ENCODE results near the gene EIF4G2.

Gene EIF4G2

GRCh38 chr11:10778217-10778970 is 30.3 kb downstream of the EIF4G2 start:
- no peak for DNase-seq (ENCODE audit: low read depth, low spot score)
- H3K27ac ChIP-seq: no peak overlapping the region

DNA sequence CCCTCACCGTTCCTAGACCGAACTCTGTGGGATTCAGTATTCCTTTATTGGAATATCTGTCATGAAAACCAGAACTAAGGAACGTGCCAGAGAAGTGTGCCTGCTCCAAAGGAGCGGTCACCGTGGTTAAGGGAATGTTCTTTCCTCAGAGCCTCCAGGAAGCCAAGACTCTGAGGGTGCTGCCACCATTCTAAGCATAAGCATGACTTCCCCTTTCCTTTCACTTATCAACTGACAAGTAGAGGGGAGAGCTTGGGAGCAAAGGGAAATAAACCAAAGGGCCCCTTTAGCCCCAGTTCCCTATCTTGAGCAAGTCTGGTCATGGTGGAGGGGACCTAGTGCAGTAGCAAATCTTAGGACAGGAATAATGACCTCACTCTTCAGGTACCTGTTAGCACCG is 30.9 kb downstream of the EIF4G2 start:
- no peak for DNase-seq (ENCODE audit: low read depth, low spot score)
- no peak overlapping the region for H3K27ac ChIP-seq

- DNase-seq (ENCODE audit: low read depth, low spot score): no peak
- H3K27ac ChIP-seq: no peak overlapping the region
Observed at GRCh38 chr11:10777393-10777793, 31.3 kb downstream of the EIF4G2 start.

DNA sequence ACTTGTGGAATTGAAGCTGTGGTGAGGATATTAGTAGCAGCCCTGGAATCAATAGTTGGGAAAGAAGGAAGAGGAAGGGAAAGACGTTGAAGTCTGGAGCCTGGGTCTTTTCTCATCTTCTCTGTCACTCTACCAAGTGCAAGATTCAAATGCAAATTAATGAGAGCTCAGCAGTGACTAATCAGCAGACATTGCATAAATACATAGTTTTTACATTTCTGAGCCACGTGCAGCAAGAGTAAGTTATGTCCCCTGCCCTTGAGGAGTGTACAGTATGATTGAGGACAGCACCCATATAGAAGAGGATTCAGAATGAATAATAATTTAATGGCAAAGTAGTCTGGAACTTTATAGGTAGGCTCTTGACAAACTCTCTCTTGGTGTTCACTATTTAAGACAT is 33.9 kb downstream of the EIF4G2 start:
- DNase-seq (ENCODE audit: low read depth, low spot score): no peak
- H3K27ac ChIP-seq: no peak overlapping the region

- H3K27ac ChIP-seq: no peak overlapping the region
- DNase-seq (ENCODE audit: low read depth, low spot score): no peak
Observed at GRCh38 chr11:10771457-10771856, 37.3 kb downstream of the EIF4G2 start.

DNA sequence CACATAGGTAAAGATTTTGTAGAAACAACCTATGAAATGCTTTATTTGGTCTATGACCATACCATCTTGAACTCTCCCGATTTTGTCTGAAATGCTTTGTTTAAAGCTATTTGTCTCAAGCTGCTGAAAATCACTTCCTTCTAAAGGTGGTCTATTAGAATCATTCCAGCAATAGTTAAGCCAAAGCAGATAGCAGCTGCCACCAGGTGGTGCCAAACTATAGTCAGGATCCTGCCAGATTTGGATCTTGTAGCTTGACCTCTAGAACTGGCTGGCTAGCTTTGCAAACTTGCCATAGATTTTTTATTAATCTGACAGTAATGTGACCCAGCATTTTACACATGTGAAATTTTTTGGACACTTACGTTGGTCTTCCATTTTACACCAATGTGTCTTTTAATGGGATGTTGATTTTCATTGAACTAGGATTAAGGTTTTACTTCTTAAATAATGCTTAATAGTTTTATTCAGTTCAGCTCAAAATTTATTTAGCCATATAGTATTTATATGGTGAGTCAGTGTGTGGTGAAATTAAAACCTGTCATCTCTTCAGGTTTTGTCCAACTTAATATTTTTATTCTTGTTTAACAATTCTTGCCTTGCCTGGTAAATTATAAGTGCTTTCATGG is 38.0 kb downstream of the EIF4G2 start:
- DNase-seq (ENCODE audit: low read depth, low spot score): no peak
- no peak overlapping the region for H3K27ac ChIP-seq

DNA sequence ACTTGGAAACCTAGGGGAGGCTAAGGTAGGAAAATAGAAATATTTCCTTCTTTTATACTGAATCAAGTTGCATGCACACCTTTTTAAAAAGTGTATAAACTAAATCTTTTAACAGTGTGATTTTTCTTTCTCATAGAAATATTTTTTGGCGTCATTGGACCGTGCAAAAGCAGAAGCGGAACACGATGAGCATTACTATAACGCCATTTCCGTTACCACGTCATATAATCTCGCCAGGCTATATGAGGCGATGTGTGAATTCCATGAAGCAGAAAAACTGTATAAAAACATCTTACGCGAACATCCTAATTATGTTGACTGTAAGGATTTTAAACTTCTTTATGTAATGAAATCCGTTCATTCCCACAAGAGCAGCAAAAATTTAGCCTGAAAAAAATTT is 44.3 kb downstream of the EIF4G2 start:
- no peak for DNase-seq (ENCODE audit: low read depth, low spot score)

GRCh38 chr11:10763766-10764165 is 45.0 kb downstream of the EIF4G2 start:
- DNase-seq (ENCODE audit: low read depth, low spot score): no peak
- H3K27ac ChIP-seq: no peak overlapping the region

More for the DNA sequence above, 44.3 kb downstream of the EIF4G2 start:
- no peak overlapping the region for H3K27ac ChIP-seq

DNA sequence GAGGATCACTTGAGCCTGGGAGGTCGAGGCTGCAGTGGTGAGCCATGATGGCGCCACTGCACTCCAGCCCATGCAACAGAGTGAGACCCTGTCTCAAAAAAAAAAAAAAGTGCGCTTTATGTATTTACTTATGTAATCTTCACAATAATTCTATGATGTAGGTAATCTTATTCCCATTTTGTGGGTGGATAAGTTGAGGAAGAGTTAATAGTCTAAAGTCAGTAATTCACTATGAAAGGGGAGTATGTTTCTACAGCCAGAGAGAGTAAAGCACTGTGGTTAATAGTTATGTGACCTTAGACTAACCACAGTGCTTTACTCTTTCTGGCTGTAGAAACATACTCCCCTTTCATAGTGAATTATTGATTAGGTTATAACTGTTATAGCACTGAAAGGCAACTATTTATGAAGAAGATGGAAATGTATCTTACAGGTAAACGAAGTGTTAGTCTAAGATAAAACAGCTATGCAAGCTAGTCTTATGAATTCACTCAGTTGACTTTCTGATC is 45.8 kb downstream of the EIF4G2 start:
- H3K27ac ChIP-seq: no peak overlapping the region
- no peak for DNase-seq (ENCODE audit: low read depth, low spot score)

DNA sequence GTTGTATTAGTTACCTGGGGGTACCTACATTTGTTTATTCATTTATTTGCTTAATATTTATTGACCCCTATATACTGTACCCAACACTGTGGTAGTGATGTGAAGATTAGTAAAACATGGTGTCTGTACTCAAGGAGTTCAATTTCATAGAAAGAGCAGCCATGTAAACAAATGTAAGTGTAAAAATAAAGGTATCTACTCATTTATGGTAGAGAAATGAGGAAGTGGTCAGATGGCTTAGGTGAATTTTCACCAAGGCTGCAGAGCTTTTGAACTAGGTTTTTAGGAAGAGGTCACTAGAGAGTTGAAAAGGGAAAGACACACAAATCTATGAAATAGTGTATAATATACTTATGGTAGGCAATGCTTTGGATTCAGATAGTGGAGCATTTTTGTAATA is 46.5 kb downstream of the EIF4G2 start:
- DNase-seq (ENCODE audit: low read depth, low spot score): no peak
- no peak overlapping the region for H3K27ac ChIP-seq

DNA sequence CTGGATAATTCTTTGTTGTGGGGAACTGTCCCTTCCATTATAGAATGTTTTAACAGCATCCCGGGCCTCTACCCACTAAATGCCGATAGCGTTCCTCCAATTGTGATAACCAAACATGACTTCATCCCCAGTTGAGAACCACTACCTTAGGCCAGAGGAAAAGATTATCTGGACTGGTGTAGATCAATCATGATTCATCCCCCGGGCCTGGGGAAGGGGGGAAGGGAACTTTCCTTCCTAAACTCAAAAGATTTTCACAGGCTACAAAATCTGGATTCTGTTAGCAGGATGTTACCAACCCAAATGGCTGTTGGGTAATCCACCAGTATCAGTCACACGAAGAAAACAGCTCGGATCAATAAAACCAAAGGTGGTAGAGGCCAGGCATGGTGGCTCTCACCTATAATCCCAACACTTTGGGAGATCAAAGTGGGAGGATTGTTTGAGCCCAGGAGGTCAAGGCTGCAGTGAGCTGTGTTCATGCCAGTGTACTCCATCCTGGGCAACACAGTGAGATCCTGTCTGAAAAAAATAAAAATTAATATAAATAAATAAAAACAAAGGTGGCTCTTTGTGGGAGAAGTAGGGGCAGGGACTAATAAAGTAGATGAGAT is 47.5 kb downstream of the EIF4G2 start:
- no peak overlapping the region for H3K27ac ChIP-seq
- no peak for DNase-seq (ENCODE audit: low read depth, low spot score)

DNA sequence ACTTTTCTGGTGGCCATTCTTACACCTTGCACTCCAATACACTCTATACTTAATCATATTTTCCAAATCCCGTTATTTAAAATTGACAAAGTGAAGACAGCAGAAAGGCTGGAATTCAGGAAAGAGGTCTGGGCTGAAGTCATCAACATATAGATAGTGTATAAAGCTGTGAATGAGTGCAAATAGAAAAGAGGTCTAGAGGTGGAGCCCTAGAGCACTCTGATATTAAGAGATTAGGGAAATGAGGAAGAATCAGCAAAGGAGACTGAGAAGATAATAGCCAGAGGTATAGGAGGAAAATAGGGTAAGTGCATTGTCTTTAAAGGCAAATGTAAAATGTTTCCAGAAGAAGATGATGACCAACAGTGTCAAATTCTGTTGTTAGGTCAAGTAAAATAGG is 49.8 kb downstream of the EIF4G2 start:
- DNase-seq (ENCODE audit: low read depth, low spot score): no peak

DNA sequence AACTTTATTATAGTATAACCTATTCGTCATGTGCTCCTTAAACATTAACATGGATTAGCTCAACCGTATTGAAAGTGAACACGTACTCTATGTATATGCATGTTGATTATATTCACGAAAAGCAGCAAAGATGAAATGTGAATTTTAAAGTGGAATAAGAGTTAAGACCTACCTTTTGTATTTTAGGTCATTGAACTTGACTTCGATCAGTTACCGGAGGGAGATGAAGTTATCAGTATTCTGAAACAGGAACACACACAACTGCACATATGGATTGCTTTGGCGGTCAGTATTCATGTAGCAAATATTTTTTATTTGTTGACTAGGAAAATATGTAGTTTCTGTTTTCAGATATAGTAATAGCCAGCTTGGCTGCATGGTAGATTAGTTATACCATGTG is 56.2 kb downstream of the EIF4G2 start:
- DNase-seq (ENCODE audit: low read depth, low spot score): no peak

More for the DNA sequence above, 49.8 kb downstream of the EIF4G2 start:
- H3K27ac ChIP-seq: no peak overlapping the region

GRCh38 chr11:10752061-10752460 is 56.7 kb downstream of the EIF4G2 start:
- peak overlapping the region; percentile 95 for H3K27ac ChIP-seq
- no peak for DNase-seq (ENCODE audit: low read depth, low spot score)

More for the DNA sequence above, 56.2 kb downstream of the EIF4G2 start:
- no peak overlapping the region for H3K27ac ChIP-seq

DNA sequence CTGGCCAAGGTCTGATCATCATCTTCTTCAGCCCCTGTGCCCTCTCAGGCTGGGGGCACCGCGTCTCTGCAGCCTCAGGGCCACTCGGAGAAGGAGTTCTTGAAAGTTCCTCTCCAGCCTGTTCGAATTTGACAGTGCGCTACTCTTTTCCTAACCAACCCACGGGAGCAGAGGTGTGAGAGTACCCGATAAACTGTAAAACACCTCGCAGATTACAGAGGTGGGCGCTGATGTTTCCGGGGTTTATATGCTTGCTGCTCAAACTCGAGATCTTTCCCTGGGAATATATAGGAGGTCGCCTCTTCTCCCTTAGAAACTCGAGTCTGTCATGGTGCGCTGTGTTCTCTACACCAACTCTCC is 57.2 kb downstream of the EIF4G2 start:
- H3K27ac ChIP-seq: peak overlapping the region; percentile 95
- no peak for DNase-seq (ENCODE audit: low read depth, low spot score)

DNA sequence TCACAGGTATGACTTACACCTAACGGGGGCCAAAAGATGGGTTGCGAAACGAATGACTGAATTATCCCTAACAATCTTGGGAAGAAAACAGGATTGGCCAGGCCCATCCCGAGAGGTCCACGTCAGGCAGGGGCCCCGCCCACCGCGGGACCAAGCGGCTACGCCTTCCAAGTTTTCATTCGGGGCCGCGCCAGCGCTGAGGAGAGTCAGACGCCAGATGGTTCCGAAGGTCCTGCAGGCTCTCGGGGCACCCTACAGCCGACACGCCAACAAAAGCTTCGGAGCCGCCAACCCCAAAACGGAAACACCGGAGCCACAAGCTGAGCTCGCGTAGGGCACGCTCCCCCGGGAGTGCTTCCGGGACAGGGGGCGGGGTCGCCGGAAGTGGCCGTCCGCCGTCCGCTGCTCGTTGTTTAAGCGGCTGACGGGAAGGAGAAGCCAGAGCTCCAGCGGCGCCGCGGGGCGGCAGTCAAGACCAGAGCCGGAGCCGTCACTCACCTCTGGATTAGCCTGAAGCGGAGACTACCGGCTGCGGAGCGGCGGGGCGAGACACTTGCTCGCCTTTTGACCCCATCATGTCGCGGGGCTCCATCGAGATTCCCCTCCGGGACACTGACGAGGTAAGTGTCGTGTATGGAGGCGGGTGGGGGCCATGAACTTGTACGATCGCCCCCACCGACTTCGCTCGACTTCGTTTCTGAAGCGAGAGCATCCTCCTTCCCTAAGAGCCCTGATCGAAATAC is 57.7 kb downstream of the EIF4G2 start, which contains the start of gene CTR9:
CTR9 (plus strand) TSS at position 409 of the 743 bp plus-strand sequence; CDS start at position 576, 167 bp downstream.
- peak; percentile 79 for DNase-seq (ENCODE audit: low read depth, low spot score)
- peak within 1 kb of the TSS; percentile 95 for H3K27ac ChIP-seq

GRCh38 chr11:10749476-10749875 is 59.2 kb downstream of the EIF4G2 start:
- DNase-seq (ENCODE audit: low read depth, low spot score): no peak
- H3K27ac ChIP-seq: no peak overlapping the region

DNA sequence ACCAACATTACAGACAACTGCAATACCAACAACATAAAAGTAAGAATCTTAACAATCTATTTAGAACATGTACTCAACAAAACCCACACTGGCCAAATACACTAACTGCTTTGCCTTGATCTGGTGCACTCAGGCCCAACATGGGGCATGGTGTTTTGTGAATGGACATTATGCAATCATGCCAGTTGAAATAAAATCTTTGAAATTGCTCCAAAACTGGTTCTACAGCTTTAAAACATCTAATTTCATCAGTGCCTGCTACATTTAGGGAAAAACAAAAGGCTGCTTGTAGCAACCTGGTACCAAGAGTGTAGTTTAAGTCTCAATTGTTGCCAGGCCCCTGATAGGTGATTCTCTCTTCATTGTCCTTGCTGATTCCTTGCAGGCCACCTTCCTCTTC is 61.0 kb downstream of the EIF4G2 start:
- DNase-seq (ENCODE audit: low read depth, low spot score): no peak
- H3K27ac ChIP-seq: no peak overlapping the region
